ENCODE data around the gene LLPH. TPM values are rescaled to one million over a fixed set of nuclear protein-coding genes. Genes with fewer than 3 reads are reported as not detected.

Gene LLPH
- polyA plus RNA-seq, 1 donor (not counting 4 experiments of a cell fraction or from before 2014, with no cell fraction given), result 36.6 TPM

DNA sequence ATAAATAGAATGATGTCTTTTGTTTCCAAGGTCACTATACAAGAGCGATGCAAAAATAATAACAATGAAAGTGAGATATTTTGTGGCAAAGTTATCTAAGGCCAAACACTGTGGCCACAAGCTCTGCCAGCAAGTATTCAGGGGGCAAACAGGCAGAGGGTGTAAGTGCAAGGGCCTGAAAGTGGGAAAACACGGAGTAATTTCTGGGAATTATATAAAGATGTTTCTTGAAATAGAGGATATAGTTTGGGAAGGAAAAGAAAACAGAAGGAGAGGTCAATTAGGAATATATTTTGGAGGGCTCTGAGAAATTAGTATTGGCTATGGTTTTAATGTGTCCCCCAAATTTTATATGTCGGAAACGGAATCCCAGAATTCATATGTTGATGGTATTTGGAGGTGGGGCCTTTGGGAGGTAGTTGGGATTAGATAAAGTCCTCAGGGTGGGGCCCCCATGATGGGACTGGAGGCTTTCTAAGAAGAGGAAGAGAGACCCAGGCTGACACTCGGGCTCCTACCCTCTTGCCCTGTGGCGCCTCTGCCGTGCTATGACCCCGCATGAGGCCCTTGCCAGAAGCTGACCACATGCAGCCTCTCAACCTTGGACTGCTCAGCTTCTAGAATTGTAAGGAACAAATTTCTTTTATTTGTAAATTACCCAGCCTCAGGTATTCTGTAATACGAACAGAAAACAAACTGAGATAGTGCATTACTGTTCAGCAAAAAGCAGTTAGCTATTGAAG, 60.0 kb downstream of the LLPH start:
- dilution Hi-C loops (cut with MboI; ENCODE audit: extremely low pct_ligation_motif_present, low sequenced_read_pairs), result no loop called here
- H3K79me2 ChIP-seq (ENCODE audit: control insufficient read depth, insufficient read depth, low read length), result no peaks in the 10 kb centered on the region

DNA sequence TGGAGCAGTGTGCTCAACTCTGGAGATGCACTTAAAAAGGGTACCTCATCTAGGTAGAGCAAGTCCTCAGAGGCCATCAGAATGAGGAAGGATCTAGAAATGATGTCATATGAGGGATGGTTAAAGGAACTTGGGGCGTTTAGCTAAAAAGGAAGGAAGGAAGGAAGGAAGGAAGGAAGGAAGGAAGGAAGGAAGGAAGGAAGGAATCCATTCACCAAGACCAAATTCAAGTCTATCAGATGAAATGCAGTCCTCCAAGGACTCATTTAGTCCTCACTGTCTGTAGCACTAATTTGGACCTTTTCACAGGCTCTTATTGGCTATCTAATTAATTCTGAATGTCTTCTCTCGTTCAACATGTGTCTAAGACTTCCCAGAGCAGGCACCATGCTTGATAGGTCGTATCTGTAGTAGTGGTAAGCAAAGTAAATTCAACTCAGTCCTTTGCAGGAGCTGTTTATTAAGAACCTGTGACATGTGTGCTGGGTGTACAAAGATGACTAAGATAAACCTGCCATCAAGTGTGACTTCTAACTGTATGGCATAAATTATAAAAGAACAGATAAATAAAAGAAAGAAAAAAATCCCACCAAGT, 63.5 kb downstream of the LLPH start:
- Histone ChIP-seq H3K27ac (ENCODE audit: control insufficient read depth, insufficient read depth, low read length) (no peak overlapping the region), H3K9me3 (ENCODE audit: control insufficient read depth, low read depth, low read length) (no peaks in the 10 kb centered on the region), H3K4me2 (ENCODE audit: control insufficient read depth, extremely low read depth, insufficient read depth, low read depth, low read length) (no peak overlapping the region), H3K36me3 (ENCODE audit: control insufficient read depth in 2 of 2, extremely low read depth in 1 of 2, insufficient read depth in 2 of 2, low read length in 2 of 2) (no peaks in the 10 kb centered on the region), H3K79me2 (ENCODE audit: control insufficient read depth, insufficient read depth, low read length) (no peaks in the 10 kb centered on the region), H4K20me1 (ENCODE audit: control insufficient read depth, extremely low read depth, insufficient read depth, low read length) (no peaks in the 10 kb centered on the region), H3K9ac (ENCODE audit: control insufficient read depth, extremely low read depth, insufficient read depth, low read length) (no peak overlapping the region), H3K9me1 (ENCODE audit: control insufficient read depth, extremely low read depth, insufficient read depth, low read length) (no peaks in the 10 kb centered on the region), H2AFZ (ENCODE audit: control insufficient read depth, low read length) (no peak overlapping the region), H3K4me1 (ENCODE audit: control insufficient read depth, extremely low read depth, insufficient read depth, low read length) (no peaks in the 10 kb centered on the region), H3K4me3 (ENCODE audit: control insufficient read depth in 2 of 3, extremely low read depth in 1 of 3, insufficient read depth in 2 of 3, low read depth in 1 of 3, low read length in 3 of 3) (no peak overlapping the region), H3K27me3 (ENCODE audit: control insufficient read depth, extremely low read depth, insufficient read depth, low read length) (no peaks in the 10 kb centered on the region)
- TF ChIP-seq, protein P1, sequence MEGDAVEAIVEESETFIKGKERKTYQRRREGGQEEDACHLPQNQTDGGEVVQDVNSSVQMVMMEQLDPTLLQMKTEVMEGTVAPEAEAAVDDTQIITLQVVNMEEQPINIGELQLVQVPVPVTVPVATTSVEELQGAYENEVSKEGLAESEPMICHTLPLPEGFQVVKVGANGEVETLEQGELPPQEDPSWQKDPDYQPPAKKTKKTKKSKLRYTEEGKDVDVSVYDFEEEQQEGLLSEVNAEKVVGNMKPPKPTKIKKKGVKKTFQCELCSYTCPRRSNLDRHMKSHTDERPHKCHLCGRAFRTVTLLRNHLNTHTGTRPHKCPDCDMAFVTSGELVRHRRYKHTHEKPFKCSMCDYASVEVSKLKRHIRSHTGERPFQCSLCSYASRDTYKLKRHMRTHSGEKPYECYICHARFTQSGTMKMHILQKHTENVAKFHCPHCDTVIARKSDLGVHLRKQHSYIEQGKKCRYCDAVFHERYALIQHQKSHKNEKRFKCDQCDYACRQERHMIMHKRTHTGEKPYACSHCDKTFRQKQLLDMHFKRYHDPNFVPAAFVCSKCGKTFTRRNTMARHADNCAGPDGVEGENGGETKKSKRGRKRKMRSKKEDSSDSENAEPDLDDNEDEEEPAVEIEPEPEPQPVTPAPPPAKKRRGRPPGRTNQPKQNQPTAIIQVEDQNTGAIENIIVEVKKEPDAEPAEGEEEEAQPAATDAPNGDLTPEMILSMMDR (optimal IDR thresholded peaks at IDR 0.05 in 1 of 3, IDR thresholded peaks at IDR 0.05 in 1 of 3, conservative IDR thresholded peaks at IDR 0.05 in 1 of 3; ENCODE audit: extremely low read depth in 1 of 3, insufficient read depth in 2 of 3, low read length in 3 of 3), result no peak
- no peak for TF ChIP-seq EZH2 (IDR thresholded peaks at IDR 0.05; ENCODE audit: low read length)
- dilution Hi-C loops (cut with MboI; ENCODE audit: extremely low pct_ligation_motif_present, low sequenced_read_pairs), result no loop called here
- FAIRE-seq (no peak), DNase-seq (ENCODE audit: low read depth, low spot score) (no peak)

More for the DNA sequence above, 60.0 kb downstream of the LLPH start:
- Histone ChIP-seq H3K9me3 (ENCODE audit: control insufficient read depth, low read depth, low read length) (no peaks in the 10 kb centered on the region), H3K36me3 (ENCODE audit: control insufficient read depth in 2 of 2, extremely low read depth in 1 of 2, insufficient read depth in 2 of 2, low read length in 2 of 2) (no peaks in the 10 kb centered on the region), H3K4me2 (ENCODE audit: control insufficient read depth, extremely low read depth, insufficient read depth, low read depth, low read length) (no peak overlapping the region), H4K20me1 (ENCODE audit: control insufficient read depth, extremely low read depth, insufficient read depth, low read length) (no peaks in the 10 kb centered on the region), H2AFZ (ENCODE audit: control insufficient read depth, low read length) (no peak overlapping the region), H3K4me3 (ENCODE audit: control insufficient read depth in 2 of 3, extremely low read depth in 1 of 3, insufficient read depth in 2 of 3, low read depth in 1 of 3, low read length in 3 of 3) (no peak overlapping the region), H3K27me3 (ENCODE audit: control insufficient read depth, extremely low read depth, insufficient read depth, low read length) (no peaks in the 10 kb centered on the region), H3K9me1 (ENCODE audit: control insufficient read depth, extremely low read depth, insufficient read depth, low read length) (no peaks in the 10 kb centered on the region), H3K27ac (ENCODE audit: control insufficient read depth, insufficient read depth, low read length) (no peak overlapping the region), H3K4me1 (ENCODE audit: control insufficient read depth, extremely low read depth, insufficient read depth, low read length) (no peaks in the 10 kb centered on the region), H3K9ac (ENCODE audit: control insufficient read depth, extremely low read depth, insufficient read depth, low read length) (no peak overlapping the region)
- DNase-seq (ENCODE audit: low read depth, low spot score) (no peak), FAIRE-seq (no peak)
- TF ChIP-seq, protein P1 (optimal IDR thresholded peaks at IDR 0.05 in 1 of 3, IDR thresholded peaks at IDR 0.05 in 1 of 3, conservative IDR thresholded peaks at IDR 0.05 in 1 of 3; ENCODE audit: extremely low read depth in 1 of 3, insufficient read depth in 2 of 3, low read length in 3 of 3), result no peak

Other genes starting within 250 kb of the LLPH start
- 77.2 to 111 TPM (median 106 TPM) in 3 replicates for gene TMBIM4, start 39.2 kb upstream of the LLPH start, polyA plus RNA-seq
- 0.06 to 0.17 TPM (median 0.07 TPM) in 3 replicates for gene IRAK3, start 58.5 kb upstream of the LLPH start, polyA plus RNA-seq
- 0.90 to 1.8 TPM (median 1.1 TPM) in 3 replicates for gene HELB, start 171.7 kb upstream of the LLPH start, polyA plus RNA-seq